Measurements from ENCODE around the gene TCFL5.

TCFL5 gene

DNA sequence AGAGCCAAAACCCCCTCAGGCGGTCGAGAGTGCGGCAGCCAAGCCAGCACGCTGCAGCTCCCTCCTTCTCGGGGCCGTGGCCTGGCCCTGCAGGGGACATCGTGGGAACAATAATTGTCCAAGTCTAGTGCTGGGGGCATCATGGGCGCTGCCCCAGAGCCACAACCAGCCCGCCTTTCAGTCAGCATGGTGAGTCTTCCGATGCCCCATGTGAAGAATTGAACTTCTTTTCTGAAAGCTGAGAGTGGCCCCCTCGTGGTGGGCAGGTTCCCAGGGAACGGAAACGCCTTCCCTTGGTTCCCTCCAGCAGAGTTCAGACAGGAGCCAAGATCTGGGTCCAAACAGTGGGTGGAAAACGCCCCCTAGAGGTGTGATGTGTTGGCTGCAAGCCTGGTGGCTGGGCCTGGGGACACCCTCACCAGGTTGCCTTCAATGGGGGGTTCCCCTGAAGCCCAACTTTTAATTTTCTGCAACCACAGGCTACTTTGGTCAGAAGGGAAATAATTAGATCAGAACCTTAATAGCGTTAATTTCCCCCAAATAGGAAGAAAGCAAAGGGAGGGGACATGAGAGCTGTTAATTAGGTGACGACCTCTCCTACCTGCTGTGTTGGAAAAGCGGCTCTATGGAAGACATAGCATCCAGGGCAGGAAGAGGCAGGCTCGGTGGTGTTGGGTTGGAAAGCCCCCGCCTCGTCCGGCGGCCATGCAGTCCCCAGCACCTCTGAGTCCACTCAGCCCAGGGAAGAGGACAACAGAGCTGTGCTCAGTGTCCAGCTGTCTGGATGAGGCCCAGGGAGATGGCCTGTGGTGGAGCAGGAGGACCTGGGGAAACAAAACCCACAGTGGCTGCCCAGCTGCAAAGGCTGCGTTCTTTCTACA lies 70.1 kb downstream of the TCFL5 start:
- Mint-ChIP-seq H3K36me3 (ENCODE audit: low read depth) (peaks cover 7% of the 10 kb centered on the region), H3K27me3 (no peaks in the 10 kb centered on the region), H3K27ac (peak overlapping the region; percentile 5), H3K4me1 (ENCODE audit: low read depth) (peaks cover 44% of the 10 kb centered on the region), H3K4me3 (no peak overlapping the region), H3K9me3 (peaks cover 15% of the 10 kb centered on the region)
- intact Hi-C loops (cut with micrococcal nuclease): loop anchor here (1.0 to 5.0 kb wide), 2 partner anchors 123 to 489 kb away; partner anchors contain the start of gene ADRM1
